Karpas-422 (cell line): ENCODE measurements around the gene CCDC102B. TPM values are rescaled to one million over a fixed set of nuclear protein-coding genes. Genes with fewer than 3 reads are reported as not detected.

Source experiments
- DNase-seq: peaks from one replicate; pipeline ENCODE4 v3.0.0-alpha.2; 2015
- H2AFZ ChIP-seq: fragments of 200-600 bp; sonication (generic); 2 replicates; pipeline ENCODE4 v1.6.1; 2014; ENCODE audit warnings: antibody characterized with exemption, low read length, mixed read lengths
- H3K27ac ChIP-seq: fragments of 200-600 bp; sonication (generic); 2 replicates; pipeline ENCODE4 v1.5.1; 2014; ENCODE audit warnings: mild to moderate bottlenecking, low read length, moderate library complexity
- H3K27me3 ChIP-seq: fragments of 200-600 bp; sonication (generic); 2 replicates; pipeline ENCODE4 v1.6.1; 2014; ENCODE audit warnings: low read length, mixed read lengths
- H3K36me3 ChIP-seq: fragments of 200-600 bp; sonication (generic); 2 replicates; pipeline ENCODE4 v1.6.1; 2014; ENCODE audit warnings: low read length, mixed read lengths; ENCODE audit not compliant: insufficient read depth
- H3K4me1 ChIP-seq: fragments of 200-600 bp; sonication (generic); 2 replicates; pipeline ENCODE4 v1.6.1; 2014; ENCODE audit warnings: mild to moderate bottlenecking, low read length, mixed read lengths
- H3K4me2 ChIP-seq: fragments of 200-600 bp; sonication (generic); 2 replicates; pipeline ENCODE4 v1.6.1; 2014; ENCODE audit warnings: low read length, low read depth, mild to moderate bottlenecking; ENCODE audit not compliant: poor library complexity, severe bottlenecking
- H3K4me3 ChIP-seq: fragments of 200-600 bp; sonication (generic); 2 replicates; pipeline ENCODE4 v1.5.1; 2014; ENCODE audit warnings: mild to moderate bottlenecking, antibody characterized with exemption, low read length, mixed read lengths
- H3K79me2 ChIP-seq: fragments of 200-600 bp; sonication (generic); 2 replicates; pipeline ENCODE4 v1.6.1; 2014; ENCODE audit warnings: mild to moderate bottlenecking, low read length, mixed read lengths
- H3K9ac ChIP-seq: fragments of 200-600 bp; sonication (generic); 2 replicates; pipeline ENCODE4 v1.6.0; 2014; ENCODE audit warnings: low read length
- H3K9me2 ChIP-seq: fragments of 200-600 bp; sonication (generic), shearing (Covaris generic); replicated peaks from 2 replicates; pipeline ENCODE4 v1.6.0; 2014; ENCODE audit warnings: mild to moderate bottlenecking, low read length, moderate library complexity; ENCODE audit not compliant: insufficient read depth
- H3K9me3 ChIP-seq: fragments of 300-700, 200-600 bp; sonication (generic); 2 replicates; pipeline ENCODE4 v1.6.1; 2014; ENCODE audit warnings: low read length, mixed read lengths
- H4K20me1 ChIP-seq: fragments of 200-600 bp; sonication (generic); 2 replicates; pipeline ENCODE4 v1.6.1; 2014; ENCODE audit warnings: mild to moderate bottlenecking, antibody characterized with exemption, low read length, low read depth; ENCODE audit not compliant: insufficient read depth
- total RNA-seq: library from RNA; depleted of rRNA; stranded (reverse); fragments of >200 nt; shearing (Covaris generic); gene quantifications from 2 replicates; pipeline ENCODE4 v1.2.3, GENCODE V29; 2014; ENCODE audit warnings: low replicate concordance

The CCDC102B gene
- total RNA-seq, 1 experiment from 2014 or later = 10.0 TPM

DNA sequence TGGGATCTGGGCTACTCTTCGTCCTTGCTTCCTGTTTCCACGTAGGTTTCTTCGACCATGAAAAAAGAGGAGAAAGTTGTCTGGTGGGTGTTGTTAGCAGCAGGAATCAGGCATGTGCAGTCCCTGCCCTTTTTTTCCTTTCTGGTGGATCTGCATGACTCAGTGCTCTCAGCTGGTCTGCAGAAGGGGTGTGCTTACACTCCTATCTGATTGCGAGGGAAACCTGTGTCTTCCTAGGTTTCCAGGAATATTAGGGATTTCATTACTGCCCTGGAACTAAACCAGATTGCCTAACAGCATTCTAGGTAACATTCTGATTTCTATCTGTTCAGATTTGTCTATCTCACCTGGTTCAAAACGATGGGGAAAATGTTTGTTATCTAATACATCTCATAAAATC, 174.3 kb downstream of the CCDC102B start:
- H3K4me1 ChIP-seq = no peaks in the 10 kb centered on the region
- no peaks in the 10 kb centered on the region for H3K9me3 ChIP-seq
- no peaks in the 10 kb centered on the region for H4K20me1 ChIP-seq
- no peak overlapping the region for H3K4me3 ChIP-seq
- DNase-seq = no peak
- no peak overlapping the region for H3K4me2 ChIP-seq
- no peaks in the 10 kb centered on the region for H3K79me2 ChIP-seq
- no peak overlapping the region for H2AFZ ChIP-seq
- no peak overlapping the region for H3K9ac ChIP-seq
- H3K36me3 ChIP-seq = no peaks in the 10 kb centered on the region
- H3K27me3 ChIP-seq = no peaks in the 10 kb centered on the region
- no peaks in the 10 kb centered on the region; the same call in 1 of the 2 replicates for H3K9me2 ChIP-seq
- no peak overlapping the region for H3K27ac ChIP-seq

DNA sequence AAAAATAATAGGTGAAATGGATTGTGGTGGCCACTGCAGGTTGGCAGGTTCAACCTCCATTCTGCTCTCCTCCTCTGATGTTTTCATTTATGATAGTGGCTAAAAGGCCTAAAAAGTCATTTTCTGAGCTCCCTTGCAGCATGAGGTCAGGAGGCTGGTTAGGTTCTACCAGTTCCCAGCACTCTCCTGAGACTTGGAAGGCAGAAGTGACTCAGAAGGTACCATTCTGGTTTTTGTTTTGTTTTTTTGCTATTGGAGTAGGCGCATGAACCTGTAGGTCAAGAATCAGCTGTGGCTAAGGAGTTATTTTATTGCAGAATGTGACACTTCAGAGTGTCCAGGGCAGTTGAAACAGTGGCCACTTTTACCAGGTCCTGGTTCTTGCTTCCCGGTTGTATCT, 181.9 kb downstream of the CCDC102B start:
- H3K79me2 ChIP-seq = no peaks in the 10 kb centered on the region
- no peaks in the 10 kb centered on the region for H3K4me1 ChIP-seq
- no peak overlapping the region for H3K27ac ChIP-seq
- no peaks in the 10 kb centered on the region for H3K27me3 ChIP-seq
- H3K4me2 ChIP-seq = no peak overlapping the region
- H3K36me3 ChIP-seq = no peaks in the 10 kb centered on the region
- H3K4me3 ChIP-seq = no peak overlapping the region
- 0 out of 2 replicates have a peak, but pooled peaks cover under 1% of the 10 kb centered on the region for H3K9me2 ChIP-seq
- H2AFZ ChIP-seq = no peak overlapping the region
- no peaks in the 10 kb centered on the region for H4K20me1 ChIP-seq
- DNase-seq = no peak
- H3K9me3 ChIP-seq = peaks cover 20% of the 10 kb centered on the region
- no peak overlapping the region for H3K9ac ChIP-seq

DNA sequence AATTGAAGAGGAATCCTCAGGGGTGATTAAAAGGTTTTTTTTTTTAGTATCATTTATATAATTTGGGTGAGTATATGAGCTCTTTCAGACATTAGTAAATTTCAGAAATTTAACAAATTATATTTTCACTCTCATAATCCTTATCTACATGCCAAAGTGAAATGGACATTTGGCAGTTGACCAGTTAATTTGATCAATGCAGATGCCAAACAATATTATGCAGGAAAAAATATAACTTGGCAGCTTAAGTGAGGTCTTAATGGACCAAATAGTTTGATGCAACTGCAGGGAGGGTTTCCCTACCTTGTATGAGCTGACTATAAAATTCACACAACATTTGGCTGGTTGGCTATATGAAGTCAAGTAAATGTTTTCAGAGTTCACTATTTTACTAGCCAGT, 185.2 kb downstream of the CCDC102B start:
- H3K4me1 ChIP-seq = no peaks in the 10 kb centered on the region
- H3K27me3 ChIP-seq = no peaks in the 10 kb centered on the region
- H3K9me2 ChIP-seq = peaks cover 4% of the 10 kb centered on the region; the same call in 1 of the 2 replicates
- no peaks in the 10 kb centered on the region for H3K36me3 ChIP-seq
- peaks cover 24% of the 10 kb centered on the region for H3K9me3 ChIP-seq
- no peaks in the 10 kb centered on the region for H3K79me2 ChIP-seq
- no peak for DNase-seq
- no peak overlapping the region for H3K27ac ChIP-seq
- no peaks in the 10 kb centered on the region for H4K20me1 ChIP-seq
- no peak overlapping the region for H3K9ac ChIP-seq
- no peak overlapping the region for H2AFZ ChIP-seq
- no peak overlapping the region for H3K4me3 ChIP-seq
- no peak overlapping the region for H3K4me2 ChIP-seq

DNA sequence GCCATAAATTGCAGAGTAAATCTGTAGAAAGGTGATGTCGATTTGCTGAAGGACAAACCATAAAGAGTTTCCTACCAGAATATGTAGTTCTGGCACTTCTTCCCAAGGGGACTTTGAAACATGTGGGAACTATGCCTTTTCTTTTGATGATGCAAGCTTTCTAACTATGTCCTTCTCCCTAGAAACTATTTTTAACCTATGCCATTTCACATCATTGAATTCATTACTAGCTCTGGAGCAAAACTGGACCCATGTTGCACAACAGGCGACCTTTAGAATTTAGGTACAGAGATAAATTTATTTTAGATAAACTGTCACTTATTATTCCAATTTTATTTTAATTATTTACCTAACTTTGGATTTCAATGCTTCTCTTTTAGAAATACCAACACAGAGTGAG, 186.5 kb downstream of the CCDC102B start:
- H2AFZ ChIP-seq = no peak overlapping the region

DNA sequence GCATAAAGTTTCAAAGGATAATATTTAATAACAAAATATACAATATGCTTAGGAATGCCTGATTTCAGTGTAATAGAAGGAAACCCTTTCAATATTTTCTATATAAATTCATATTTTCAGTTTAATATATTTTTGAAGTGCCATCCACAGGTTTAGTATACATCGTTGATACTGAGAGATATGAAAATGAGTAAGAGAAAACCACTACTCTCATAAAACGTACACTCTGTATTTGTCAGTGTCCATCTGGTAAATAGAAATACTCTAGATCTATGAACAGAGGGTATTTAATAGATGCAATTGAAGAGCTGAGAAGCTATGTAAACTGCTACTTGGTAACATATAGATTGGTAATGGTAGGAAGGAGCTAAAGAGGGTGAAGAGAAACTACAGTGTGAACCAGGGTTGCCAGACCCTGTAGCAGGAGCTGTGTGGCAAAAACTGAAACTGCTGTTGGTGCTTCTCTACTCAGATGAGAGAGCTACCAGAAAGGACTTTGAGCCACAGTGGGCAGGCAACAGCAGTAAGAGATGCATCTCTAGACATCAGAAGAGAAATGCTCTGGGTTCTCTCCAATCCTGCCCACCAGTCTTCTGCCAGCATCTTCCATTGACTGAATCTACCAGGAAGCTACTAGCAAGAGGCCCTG, 187.4 kb downstream of the CCDC102B start:
- Histone ChIP-seq H3K27ac (no peak overlapping the region), H3K27me3 (no peaks in the 10 kb centered on the region), H3K79me2 (no peaks in the 10 kb centered on the region), H2AFZ (no peak overlapping the region), H3K4me2 (no peak overlapping the region), H4K20me1 (no peaks in the 10 kb centered on the region), H3K9me2 (peaks cover 4% of the 10 kb centered on the region; the same call in 1 of the 2 replicates), H3K36me3 (no peaks in the 10 kb centered on the region), H3K4me3 (no peak overlapping the region), H3K9ac (no peak overlapping the region), H3K4me1 (no peaks in the 10 kb centered on the region), H3K9me3 (peaks cover 23% of the 10 kb centered on the region)
- no peak for DNase-seq

More for the DNA sequence above, 186.5 kb downstream of the CCDC102B start:
- Histone ChIP-seq H3K9ac (no peak overlapping the region), H3K4me1 (no peaks in the 10 kb centered on the region), H3K27me3 (no peaks in the 10 kb centered on the region), H3K4me2 (no peak overlapping the region), H3K9me2 (peaks cover 4% of the 10 kb centered on the region; the same call in 1 of the 2 replicates), H3K36me3 (no peaks in the 10 kb centered on the region), H3K79me2 (no peaks in the 10 kb centered on the region), H3K9me3 (peaks cover 27% of the 10 kb centered on the region), H4K20me1 (no peaks in the 10 kb centered on the region), H3K4me3 (no peak overlapping the region), H3K27ac (no peak overlapping the region)
- DNase-seq = no peak

DNA sequence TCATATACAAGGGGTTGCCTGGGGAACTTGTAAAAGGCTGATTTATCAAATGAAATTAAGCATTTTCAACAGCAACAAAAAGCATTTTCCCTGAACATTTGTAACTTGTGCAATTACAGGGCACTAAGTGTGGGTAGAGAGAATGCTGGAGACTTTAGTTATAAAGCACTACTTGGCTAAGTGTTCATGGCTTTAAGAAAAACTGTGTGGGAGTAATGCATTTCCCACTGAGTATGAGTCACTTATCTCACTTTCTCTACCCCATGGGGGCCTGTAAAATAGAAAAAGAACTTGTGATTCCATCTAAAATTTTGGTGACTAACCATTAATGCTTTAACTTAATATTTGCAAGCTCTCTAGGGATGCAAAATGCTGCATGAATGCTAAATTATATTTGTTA, 193.4 kb downstream of the CCDC102B start:
- Histone ChIP-seq H2AFZ (no peak overlapping the region), H3K9me2 (no peaks in the 10 kb centered on the region), H4K20me1 (no peaks in the 10 kb centered on the region), H3K27me3 (no peaks in the 10 kb centered on the region), H3K27ac (no peak overlapping the region), H3K4me1 (no peaks in the 10 kb centered on the region), H3K79me2 (no peaks in the 10 kb centered on the region), H3K9me3 (peaks cover 8% of the 10 kb centered on the region), H3K9ac (no peak overlapping the region), H3K4me2 (no peak overlapping the region), H3K4me3 (no peak overlapping the region), H3K36me3 (no peaks in the 10 kb centered on the region)
- no peak for DNase-seq

DNA sequence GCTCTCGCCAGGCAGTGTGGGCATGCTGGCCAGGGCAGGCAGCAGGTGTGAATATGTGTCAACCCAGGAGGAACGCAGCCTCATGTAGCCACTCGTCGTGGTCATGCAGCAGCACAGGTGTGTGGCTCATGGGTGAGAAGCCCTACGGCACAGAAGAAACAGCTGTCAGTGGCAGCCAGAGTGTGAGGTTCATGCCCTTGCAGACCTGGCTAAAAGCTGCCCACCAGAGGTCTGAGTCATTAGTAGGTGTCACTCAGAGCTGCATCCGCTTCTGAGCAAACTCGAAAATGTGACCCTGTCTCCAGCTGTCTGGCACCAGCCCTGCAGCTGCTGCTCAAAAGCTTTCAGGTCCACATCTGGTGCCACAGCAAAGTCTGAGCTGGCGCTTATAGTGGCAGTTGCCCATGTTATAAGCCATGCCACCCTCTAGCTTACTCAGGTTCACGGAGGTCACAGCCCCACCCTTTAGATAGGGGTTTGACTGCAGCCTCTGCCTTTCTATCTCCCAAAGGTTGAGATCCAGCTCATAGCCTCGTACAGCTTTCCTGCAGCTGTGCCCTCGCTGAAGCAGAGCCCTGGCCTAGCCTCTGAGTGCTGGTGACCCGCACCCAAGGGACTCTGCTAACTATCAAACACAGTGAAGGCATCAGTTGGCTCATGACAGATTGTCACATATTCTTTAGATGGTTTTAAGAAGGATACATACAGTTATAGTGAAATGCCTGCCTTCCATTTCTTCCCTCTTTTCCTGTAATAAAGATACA, 195.0 kb downstream of the CCDC102B start:
- Histone ChIP-seq H3K4me2 (no peak overlapping the region), H3K9me2 (no peaks in the 10 kb centered on the region), H3K4me3 (no peak overlapping the region), H3K27me3 (no peaks in the 10 kb centered on the region), H3K27ac (no peak overlapping the region), H3K4me1 (no peaks in the 10 kb centered on the region), H3K9me3 (peaks cover 6% of the 10 kb centered on the region), H3K36me3 (no peaks in the 10 kb centered on the region), H2AFZ (no peak overlapping the region), H3K79me2 (no peaks in the 10 kb centered on the region), H3K9ac (no peak overlapping the region), H4K20me1 (no peaks in the 10 kb centered on the region)
- DNase-seq = no peak

DNA sequence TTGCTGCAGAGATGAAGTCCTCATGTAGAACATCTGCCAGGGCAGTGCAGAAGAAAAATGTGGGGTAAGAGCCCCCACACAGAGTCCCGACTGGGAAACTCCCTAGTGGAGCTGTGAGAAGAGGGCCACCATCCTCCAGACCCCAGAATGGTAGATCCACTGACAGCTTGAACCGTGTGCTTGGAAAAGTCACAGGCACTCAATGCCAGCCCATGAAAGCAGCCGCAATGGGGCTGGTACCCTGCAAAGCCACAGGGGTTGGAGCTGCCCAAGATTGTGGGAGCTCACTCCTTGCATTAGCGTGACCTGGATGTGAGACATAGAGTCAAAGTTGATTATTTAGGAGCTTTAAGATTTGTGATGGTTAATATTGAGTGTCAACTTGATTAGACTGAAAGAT, 197.8 kb downstream of the CCDC102B start:
- Histone ChIP-seq H4K20me1 (no peaks in the 10 kb centered on the region), H3K4me3 (no peak overlapping the region), H3K36me3 (no peaks in the 10 kb centered on the region), H2AFZ (no peak overlapping the region), H3K27me3 (no peaks in the 10 kb centered on the region), H3K4me2 (no peak overlapping the region), H3K79me2 (no peaks in the 10 kb centered on the region), H3K9ac (no peak overlapping the region), H3K27ac (no peak overlapping the region), H3K9me3 (peaks cover 3% of the 10 kb centered on the region), H3K9me2 (no peaks in the 10 kb centered on the region), H3K4me1 (no peaks in the 10 kb centered on the region)
- DNase-seq = peak; percentile 14
